HG03575 (cell line): ENCODE measurements around the gene OR10H4.
"Not testable (repeated sequence)": the region's sequence is repeated elsewhere in the genome, so short reads cannot be mapped to it uniquely, and the experiment has no call there.

Source experiments
- ATAC-seq: cut with Tn5 transposase; IDR thresholded peaks from one replicate; pipeline ENCODE4 v1.9.1; 2021; ENCODE audit not compliant: unreplicated experiment, insufficient number of reproducible peaks, low FRiP score; ENCODE audit errors: extremely low read depth

OR10H4 gene, protein sequence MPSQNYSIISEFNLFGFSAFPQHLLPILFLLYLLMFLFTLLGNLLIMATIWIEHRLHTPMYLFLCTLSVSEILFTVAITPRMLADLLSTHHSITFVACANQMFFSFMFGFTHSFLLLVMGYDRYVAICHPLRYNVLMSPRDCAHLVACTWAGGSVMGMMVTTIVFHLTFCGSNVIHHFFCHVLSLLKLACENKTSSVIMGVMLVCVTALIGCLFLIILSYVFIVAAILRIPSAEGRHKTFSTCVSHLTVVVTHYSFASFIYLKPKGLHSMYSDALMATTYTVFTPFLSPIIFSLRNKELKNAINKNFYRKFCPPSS

GRCh38 chr19:15948223-15949058, at the start of gene OR10H4:
Gene OR10H4, plus strand, starts transcription at chr19:15949008. Its CDS starts 0 bp downstream, at chr19:15949008.
- no peak for ATAC-seq

GRCh38 chr19:15899561-15899960, 49.2 kb upstream of the OR10H4 start:
- not testable (repeated sequence) for ATAC-seq

GRCh38 chr19:15900032-15900431, 48.8 kb upstream of the OR10H4 start:
- not testable (repeated sequence) for ATAC-seq

GRCh38 chr19:15900504-15900903, 48.3 kb upstream of the OR10H4 start:
- no peak for ATAC-seq

GRCh38 chr19:15902254-15902653, 46.6 kb upstream of the OR10H4 start:
- ATAC-seq = no peak

DNA sequence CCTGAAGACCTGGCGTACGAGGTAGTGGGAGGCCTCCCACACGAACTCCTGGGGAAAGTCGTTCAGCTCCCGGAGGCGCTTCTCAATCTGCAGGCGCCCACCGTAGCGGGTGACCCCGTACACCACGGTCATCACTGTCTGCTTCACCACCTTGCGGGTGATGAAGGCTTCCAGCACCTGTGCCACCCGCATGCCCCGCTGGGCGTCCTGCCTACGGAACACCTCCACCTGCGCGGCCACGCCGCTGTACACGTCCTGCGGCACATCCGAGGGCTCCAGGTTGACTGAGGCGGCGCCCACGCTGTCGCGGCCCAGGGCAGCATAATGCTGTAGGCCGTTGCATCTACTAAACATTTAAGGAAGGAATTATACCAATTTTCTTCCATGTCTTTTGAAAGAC, 45.9 kb upstream of the OR10H4 start:
- not testable (repeated sequence) for ATAC-seq

GRCh38 chr19:15905026-15905425, 43.8 kb upstream of the OR10H4 start:
- no peak for ATAC-seq

DNA sequence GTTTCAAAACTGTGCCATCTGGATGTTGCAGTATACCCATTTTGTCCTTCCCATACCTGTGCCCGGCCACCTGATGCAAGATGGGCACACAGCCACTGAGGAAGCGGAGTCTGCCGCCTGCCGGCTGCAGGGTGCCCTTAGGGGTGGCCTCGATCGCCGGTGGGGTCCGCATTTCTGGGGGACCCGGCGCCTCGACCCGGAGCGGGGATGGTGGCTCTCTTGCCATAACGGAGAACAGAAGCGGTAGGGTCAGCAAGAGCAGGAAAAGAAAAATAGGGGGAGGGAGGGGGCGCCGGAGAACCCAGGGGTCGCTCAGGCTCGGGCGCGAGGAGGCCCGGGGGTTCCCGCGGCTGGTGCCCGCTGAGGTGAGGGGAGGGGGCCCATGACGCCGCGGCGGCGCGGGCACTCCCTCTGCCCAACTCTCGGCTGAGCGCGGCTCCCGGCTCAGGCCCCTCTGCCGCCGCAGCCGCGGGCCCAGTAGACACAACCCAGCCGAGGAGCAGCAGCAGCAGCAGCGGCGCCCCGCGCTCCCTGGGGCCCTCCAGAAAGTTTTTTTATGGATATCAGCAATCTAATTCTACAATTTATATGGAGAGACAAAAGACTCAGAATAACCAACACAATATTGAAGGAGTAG, 37.1 kb upstream of the OR10H4 start:
- no peak for ATAC-seq

- no peak for ATAC-seq
Measured at GRCh38 chr19:15913384-15913783, 35.4 kb upstream of the OR10H4 start.

GRCh38 chr19:15913830-15914229, 35.0 kb upstream of the OR10H4 start:
- no peak for ATAC-seq

DNA sequence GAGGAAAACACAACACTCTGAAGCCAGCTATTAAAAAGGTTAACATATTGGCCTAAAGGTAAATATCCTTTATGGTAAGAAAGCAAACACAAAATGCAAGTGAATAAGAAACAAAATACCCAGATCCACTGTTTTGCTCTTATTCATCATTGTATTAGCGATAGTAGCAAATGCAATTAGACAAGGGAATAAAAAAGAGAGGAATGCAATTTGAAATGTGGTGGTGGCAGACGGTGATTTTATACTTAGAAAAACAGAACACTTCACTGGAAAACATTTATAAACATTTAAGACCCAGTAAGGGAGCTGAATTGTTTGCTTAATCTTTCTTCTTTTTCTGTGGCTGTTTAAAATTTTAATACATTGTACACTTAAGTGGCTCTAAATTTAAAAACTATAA, 33.7 kb upstream of the OR10H4 start:
- ATAC-seq = no peak

- no peak for ATAC-seq
Measured at GRCh38 chr19:15919243-15919642, 29.6 kb upstream of the OR10H4 start.

DNA sequence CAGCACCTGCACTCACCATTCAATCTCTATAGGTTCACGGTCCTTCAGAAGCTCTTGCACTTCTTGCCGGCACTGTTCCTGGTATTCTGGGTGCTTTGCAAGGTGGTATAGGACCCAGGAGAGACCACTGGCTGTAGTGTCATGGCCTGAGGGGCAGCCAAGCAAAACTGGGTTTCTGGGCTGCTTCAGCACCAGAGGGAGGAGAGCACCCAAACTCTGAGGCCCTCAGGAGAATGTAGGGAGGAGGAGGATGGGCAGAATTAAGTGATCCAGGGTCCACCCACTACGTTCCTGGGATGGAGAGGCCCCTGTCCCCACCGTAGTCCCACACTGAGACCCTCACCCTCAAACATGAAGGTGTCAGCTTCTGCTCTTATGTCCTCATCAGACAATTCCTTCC, 26.8 kb upstream of the OR10H4 start:
- no peak for ATAC-seq

DNA sequence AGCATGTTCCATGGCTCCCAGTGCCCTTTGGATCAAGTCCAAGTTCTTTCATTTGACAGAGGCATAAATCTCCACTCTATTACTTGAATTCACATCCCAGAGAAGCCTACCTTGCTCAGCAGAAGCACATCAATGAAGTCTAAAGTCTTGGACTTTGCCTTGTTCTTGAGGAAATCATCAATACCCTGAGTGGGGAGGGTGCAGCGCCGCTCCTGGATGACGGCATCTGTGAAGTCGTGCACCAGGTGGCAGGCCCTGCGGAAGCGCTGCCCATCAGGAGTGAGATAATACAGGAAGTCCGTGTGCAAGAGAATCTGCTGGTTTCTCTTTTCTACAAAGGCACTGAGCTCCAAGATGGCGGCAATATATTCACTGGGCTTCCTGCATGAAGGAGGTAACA, 25.1 kb upstream of the OR10H4 start:
- ATAC-seq = no peak

DNA sequence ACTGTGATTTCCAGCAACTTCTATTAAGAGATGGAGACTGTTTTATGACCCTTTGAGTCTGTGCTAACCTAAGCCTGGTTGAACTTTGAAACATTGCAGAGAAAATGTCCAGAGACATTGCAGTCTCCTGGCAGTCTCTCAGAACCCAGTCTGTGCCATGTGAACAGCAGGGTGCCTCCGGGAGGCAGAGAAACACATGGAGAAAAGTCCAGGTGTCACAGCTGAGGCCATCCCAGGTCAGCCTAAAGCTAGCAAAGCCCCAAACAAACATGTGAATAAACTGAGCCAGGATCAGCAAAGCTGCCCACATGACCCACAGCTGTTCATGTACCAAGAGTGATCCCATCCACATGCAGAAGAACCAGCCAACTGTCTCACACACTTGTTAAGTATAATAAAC, 22.3 kb upstream of the OR10H4 start:
- ATAC-seq = no peak

DNA sequence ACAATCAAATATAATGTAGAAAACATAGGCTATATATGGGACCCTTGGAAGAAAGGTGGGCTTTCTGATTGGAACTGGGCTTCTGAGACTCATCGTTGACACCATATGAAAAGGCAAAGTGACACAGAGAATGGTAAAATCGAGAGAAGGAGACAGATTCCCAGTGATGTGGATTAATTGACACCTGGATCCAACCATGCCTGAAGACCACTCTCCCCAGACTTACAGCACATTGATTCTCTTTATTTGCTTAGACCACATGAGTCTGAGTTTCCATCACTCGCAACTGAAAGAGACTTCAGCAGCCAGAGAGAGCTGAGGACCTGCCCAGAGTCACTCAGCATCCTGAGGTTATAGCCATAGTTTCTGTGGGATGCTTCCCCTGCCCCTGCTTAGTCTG, 20.5 kb upstream of the OR10H4 start:
- no peak for ATAC-seq

GRCh38 chr19:15933761-15934331, 15.0 kb upstream of the OR10H4 start:
- not testable (repeated sequence) for ATAC-seq

DNA sequence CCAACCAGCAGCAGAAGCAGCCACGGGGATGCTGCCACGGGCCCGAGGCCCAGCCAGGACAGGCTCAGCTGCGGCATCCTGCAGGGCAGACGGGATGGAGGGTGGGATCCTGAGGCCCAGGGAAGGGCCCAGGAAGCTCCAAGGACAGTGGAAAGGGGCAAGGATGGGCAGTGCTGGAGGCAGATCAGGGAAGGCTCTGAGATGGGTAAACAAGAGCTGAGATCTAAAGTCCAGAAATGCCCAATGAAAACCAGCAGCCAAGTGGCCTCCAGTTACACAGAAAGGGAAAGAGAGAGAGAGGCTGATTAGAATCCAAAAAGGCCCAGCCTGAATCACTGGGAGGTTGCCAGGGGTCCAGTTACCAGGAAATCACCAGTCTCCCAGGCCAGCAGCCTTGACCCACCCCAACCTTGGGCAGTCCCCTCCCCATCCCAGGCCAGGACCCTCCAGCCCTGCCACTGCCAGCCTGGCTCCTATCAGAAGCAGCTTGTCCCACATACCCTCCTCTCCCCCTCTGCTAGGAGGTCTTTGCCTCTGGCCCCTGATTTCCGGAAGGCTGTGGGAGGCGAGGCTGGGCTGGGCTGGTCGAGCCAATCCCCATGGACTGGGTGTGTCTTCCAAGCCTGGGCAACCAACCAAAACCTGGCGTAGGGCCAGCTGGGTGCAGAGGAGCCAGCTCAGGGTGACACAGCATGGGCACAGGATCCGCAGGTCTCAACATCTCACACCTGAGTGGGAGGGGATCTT, 14.3 kb upstream of the OR10H4 start, which contains the start of gene CYP4F11:
Gene CYP4F11 (minus strand): TSS at position 198 of the 747 bp plus-strand sequence. CDS start 121 bp downstream, at position 77.
- ATAC-seq = no peak
